Smooth muscle cell (in vitro differentiated cells): Measurements from ENCODE around the gene MAP2K3. TPM values are rescaled to one million over a fixed set of nuclear protein-coding genes. Genes with fewer than 3 reads are reported as not detected.

Experiments used
- DNase-seq: peaks from one replicate; lab custom pipeline; 2025; ENCODE audit not compliant: unreplicated experiment; lab: John Stamatoyannopoulos, UW
- H2AFZ ChIP-seq: fragments of 200-600 bp; sonication (generic); 2 replicates; pipeline ENCODE4 v1.6.0; 2016; ENCODE audit warnings: antibody characterized with exemption, low read depth, mild to moderate bottlenecking
- H3F3A ChIP-seq: fragments of 200-600 bp; sonication (generic); 2 replicates; pipeline ENCODE4 v1.6.0; 2017; ENCODE audit warnings: antibody characterized with exemption, low read depth
- H3K27ac ChIP-seq: fragments of 200-600 bp; sonication (generic); 2 replicates; pipeline ENCODE4 v1.5.1; 2016; ENCODE audit warnings: low read depth, mild to moderate bottlenecking
- H3K27me3 ChIP-seq: fragments of 200-600 bp; sonication (generic); 2 replicates; pipeline ENCODE4 v1.6.1; 2016; ENCODE audit warnings: low read depth, mild to moderate bottlenecking
- H3K36me3 ChIP-seq: fragments of 200-600 bp; sonication (generic); 2 replicates; pipeline ENCODE4 v1.5.1; 2016; ENCODE audit warnings: low read depth
- H3K4me1 ChIP-seq: fragments of 200-600 bp; sonication (generic); 2 replicates; pipeline ENCODE4 v1.5.1; 2016; ENCODE audit warnings: low read depth
- H3K4me2 ChIP-seq: fragments of 200-600 bp; sonication (generic); 2 replicates; pipeline ENCODE4 v1.6.0; 2016; ENCODE audit warnings: mild to moderate bottlenecking
- H3K4me3 ChIP-seq: fragments of 200-600 bp; sonication (generic); 2 replicates; pipeline ENCODE4 v1.5.1; 2016; ENCODE audit warnings: mild to moderate bottlenecking
- H3K79me2 ChIP-seq: fragments of 200-600 bp; sonication (generic); 2 replicates; pipeline ENCODE4 v1.6.0; 2016; ENCODE audit warnings: low read depth, mild to moderate bottlenecking
- H3K9ac ChIP-seq: fragments of 200-600 bp; sonication (generic); 2 replicates; pipeline ENCODE4 v1.6.0; 2016; ENCODE audit warnings: low read depth
- H3K9me3 ChIP-seq: fragments of 200-600 bp; sonication (generic); replicated peaks from 2 replicates; pipeline ENCODE4 v1.5.1; 2016; ENCODE audit warnings: low read depth
- H4K20me1 ChIP-seq: fragments of 200-600 bp; sonication (generic); 2 replicates; pipeline ENCODE4 v1.6.0; 2016; ENCODE audit warnings: low read depth
- WGBS: methylation state at CpG from one replicate; pipeline ENCODE4 v1.1.7; 2016; ENCODE audit warnings: low lambda C conversion rate; 5-methylcytosine and 5-hydroxymethylcytosine counted together
- polyA plus RNA-seq: library from polyadenylated mRNA; unstranded; fragments of >200 nt; fragmentation: Nextera tagmentation; extraction: Ambion mirVana; gene quantifications from 2 replicates; pipeline ENCODE4 v1.2.1, GENCODE V29; 2016
- total RNA-seq: library from RNA; depleted of rRNA; stranded (reverse); fragments of >200 nt; gene quantifications from 2 replicates; pipeline ENCODE4 v1.2.3, GENCODE V29; 2014
- TF ChIP-seq, protein P1 (sequence below): fragments of 200-600 bp; sonication (generic); IDR thresholded peaks from 2 replicates; pipeline ENCODE4 v1.5.1; 2017; ENCODE audit warnings: borderline replicate concordance, mild to moderate bottlenecking, antibody characterized with exemption; ENCODE audit not compliant: insufficient read depth, poor library complexity, severe bottlenecking

MAP2K3 gene
- total and polyA plus RNA-seq, 2 experiments from 2014 or later: 14.2 to 53.8 TPM

DNA sequence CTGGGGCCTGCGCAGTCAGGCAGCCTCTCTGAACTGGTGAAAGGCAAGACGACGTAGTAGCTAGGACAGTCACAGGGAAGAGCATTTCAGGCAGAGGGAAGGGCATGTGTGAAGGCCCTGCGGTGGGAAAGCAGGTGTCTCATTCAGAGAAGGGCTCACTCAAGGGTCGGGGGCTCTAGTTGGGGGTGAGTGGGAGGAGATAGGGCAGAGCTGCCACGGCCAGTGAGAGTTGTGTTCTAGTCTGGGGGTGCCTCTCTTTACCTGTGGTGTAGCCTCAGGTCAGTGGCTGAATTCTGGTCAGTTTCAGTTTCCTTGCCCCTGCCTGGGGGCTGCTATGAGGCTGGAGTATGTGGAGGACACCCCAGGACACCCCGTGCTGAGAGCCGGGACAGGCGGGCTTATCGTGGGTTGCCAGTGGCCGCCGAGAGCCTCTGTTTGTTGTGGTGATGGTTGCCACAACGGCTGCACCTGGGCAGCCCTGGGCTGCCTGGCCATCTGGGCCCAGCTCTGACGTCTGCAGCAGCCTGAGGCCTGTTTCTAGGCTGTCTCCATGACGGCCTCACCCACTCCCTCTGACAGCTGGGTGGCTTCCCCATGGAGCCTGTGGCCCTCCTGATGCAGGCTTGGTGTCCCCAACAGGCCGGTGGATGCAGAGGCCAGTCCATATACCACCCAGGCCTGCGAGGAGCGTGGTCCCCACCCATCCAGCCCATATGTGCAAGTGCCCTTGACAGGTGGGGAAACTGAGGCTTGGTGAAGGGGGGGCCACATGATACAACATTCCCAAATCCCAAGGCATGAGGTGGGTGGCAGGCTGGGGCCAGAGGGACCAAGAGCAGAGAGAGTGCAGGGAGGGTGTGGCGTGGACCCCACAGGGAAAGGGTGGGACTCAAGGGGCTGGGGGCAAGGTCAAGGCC lies 10.8 kb downstream of the MAP2K3 start:
- H3K9me3 ChIP-seq: no peaks in the 10 kb centered on the region
- H3K4me1 ChIP-seq: no peaks in the 10 kb centered on the region
- H3K4me2 ChIP-seq: no peak overlapping the region
- TF ChIP-seq, protein P1, sequence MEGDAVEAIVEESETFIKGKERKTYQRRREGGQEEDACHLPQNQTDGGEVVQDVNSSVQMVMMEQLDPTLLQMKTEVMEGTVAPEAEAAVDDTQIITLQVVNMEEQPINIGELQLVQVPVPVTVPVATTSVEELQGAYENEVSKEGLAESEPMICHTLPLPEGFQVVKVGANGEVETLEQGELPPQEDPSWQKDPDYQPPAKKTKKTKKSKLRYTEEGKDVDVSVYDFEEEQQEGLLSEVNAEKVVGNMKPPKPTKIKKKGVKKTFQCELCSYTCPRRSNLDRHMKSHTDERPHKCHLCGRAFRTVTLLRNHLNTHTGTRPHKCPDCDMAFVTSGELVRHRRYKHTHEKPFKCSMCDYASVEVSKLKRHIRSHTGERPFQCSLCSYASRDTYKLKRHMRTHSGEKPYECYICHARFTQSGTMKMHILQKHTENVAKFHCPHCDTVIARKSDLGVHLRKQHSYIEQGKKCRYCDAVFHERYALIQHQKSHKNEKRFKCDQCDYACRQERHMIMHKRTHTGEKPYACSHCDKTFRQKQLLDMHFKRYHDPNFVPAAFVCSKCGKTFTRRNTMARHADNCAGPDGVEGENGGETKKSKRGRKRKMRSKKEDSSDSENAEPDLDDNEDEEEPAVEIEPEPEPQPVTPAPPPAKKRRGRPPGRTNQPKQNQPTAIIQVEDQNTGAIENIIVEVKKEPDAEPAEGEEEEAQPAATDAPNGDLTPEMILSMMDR: no peak
- no peak overlapping the region for H2AFZ ChIP-seq
- H4K20me1 ChIP-seq: peaks cover 97% of the 10 kb centered on the region
- no peaks in the 10 kb centered on the region for H3K27me3 ChIP-seq
- no peak overlapping the region for H3K27ac ChIP-seq
- peaks cover 47% of the 10 kb centered on the region for H3K79me2 ChIP-seq
- WGBS: 84% methylated on average over 19 of the region's 19 CpGs
- H3K4me3 ChIP-seq: no peak overlapping the region
- peaks cover 5% of the 10 kb centered on the region for H3K36me3 ChIP-seq
- no peak overlapping the region for H3K9ac ChIP-seq
- DNase-seq: no peak
- no peaks in the 10 kb centered on the region for H3F3A ChIP-seq

DNA sequence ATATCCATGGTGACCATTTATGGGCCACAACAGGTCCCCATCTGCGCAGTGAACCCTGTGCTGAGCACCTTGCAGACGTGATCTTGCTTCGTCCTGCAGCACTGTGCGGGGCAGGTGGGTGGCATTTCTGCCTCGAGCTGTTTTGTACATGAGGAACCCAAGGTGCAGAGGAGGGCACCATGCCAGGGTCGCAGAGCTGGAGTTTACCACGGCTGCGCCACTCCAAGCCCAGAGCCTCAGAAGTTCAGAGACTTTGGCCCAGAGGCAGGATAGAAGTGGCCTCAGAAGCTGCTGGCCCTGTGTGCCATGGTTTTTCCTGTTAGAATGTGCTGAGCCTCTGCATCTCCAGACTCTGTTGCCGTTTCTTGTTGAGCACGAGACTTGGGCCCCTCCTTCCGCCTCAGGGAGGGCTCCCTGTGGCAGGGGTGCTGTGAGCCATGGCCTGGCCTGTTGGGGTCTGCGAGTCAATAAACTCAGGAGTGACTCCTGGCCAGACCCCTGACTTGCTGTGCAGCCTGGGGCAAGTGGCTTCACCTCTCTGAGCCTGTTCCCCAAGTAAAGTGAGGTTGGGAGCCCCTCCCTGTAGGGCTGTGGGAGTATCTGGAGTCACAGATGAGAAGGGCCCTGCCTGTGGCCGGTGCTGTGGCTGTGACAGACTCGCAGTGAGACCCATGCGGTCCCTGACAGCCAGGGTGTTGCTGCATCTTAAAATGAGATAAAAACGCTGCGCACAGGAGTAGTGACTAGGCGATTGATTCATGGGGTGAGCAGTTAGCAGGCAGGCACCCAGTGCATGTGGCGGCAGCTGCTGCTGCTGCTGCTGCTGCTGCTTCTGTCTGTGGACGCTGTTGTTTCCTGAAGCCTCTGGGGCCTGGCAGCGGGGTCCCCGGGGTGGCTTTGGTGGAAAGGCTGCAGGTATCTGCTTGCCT lies 11.8 kb downstream of the MAP2K3 start:
- Histone ChIP-seq H3K4me3 (no peak overlapping the region), H3K27ac (no peak overlapping the region), H3K4me1 (no peaks in the 10 kb centered on the region), H3K9ac (no peak overlapping the region), H2AFZ (no peak overlapping the region), H3K27me3 (no peaks in the 10 kb centered on the region), H3K79me2 (peaks cover 37% of the 10 kb centered on the region), H3K4me2 (no peak overlapping the region), H4K20me1 (peaks cover 91% of the 10 kb centered on the region), H3F3A (no peaks in the 10 kb centered on the region), H3K9me3 (no peaks in the 10 kb centered on the region), H3K36me3 (peaks cover 7% of the 10 kb centered on the region)
- WGBS: 78% methylated on average over 22 of the region's 22 CpGs
- TF ChIP-seq, protein P1: no peak
- DNase-seq: no peak

DNA sequence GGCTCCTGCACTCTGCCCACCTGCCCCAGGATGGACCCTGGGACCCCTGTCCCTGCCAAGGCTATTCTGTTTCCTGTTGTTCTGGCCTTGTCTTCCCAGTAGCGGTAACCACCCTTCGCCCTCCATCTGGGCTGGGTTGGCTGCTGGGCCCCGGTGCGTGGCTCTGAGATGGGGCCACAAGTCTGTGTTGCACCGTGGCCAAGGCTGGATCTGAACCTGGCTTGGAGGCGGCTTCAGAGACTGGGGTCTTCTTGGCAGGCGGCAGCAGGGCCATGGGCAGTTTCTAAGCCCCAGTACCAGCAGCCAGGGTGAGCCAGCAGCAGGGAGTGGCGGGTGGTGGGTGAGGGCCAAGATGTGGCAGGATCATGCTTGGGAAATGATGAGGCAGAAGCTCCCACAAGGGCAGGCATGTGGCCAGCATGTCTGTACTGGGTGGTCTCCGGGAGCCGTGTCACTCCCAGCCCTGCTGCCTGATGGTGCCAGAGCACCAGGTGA lies 12.6 kb downstream of the MAP2K3 start:
- Histone ChIP-seq H3K4me1 (no peaks in the 10 kb centered on the region), H3K9ac (no peak overlapping the region), H3K36me3 (peaks cover 7% of the 10 kb centered on the region), H3K27me3 (no peaks in the 10 kb centered on the region), H3K27ac (no peak overlapping the region), H3K4me2 (no peak overlapping the region), H3K79me2 (peaks cover 30% of the 10 kb centered on the region), H2AFZ (no peak overlapping the region), H3K4me3 (no peak overlapping the region), H3F3A (no peaks in the 10 kb centered on the region), H3K9me3 (no peaks in the 10 kb centered on the region), H4K20me1 (peaks cover 84% of the 10 kb centered on the region)
- WGBS: 80% methylated on average over 10 of the region's 10 CpGs
- DNase-seq: no peak
- TF ChIP-seq, protein P1: no peak
